HG03575 (cell line): ENCODE results near the gene TMTC2.
"Not testable (repeated sequence)": the region's sequence is repeated elsewhere in the genome, so short reads cannot be mapped to it uniquely, and the experiment has no call there.

Experiments
- ATAC-seq: cut with Tn5 transposase; IDR thresholded peaks from one replicate; pipeline ENCODE4 v1.9.1; 2021; ENCODE audit not compliant: unreplicated experiment, insufficient number of reproducible peaks, low FRiP score; ENCODE audit errors: extremely low read depth

TMTC2 gene

DNA sequence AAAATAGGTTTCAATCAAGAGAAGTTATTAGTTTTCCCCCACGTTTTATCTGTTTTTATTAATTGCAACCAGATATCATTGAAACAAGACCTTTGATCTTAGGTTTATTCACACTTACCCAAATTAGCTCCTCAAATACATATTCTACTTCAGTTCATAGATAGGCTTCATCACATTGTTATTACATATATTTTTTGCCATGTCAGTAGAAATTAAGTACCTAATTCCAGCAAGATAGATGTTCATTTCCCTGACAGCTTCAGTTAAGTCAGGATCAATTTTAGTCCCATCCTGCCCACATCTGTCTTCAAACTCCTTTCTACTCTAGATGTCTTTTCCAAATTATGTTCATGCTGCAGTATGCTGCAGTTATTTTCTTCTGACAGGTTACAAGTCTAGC lies 388.8 kb downstream of the TMTC2 start:
- no peak for ATAC-seq

- no peak for ATAC-seq
These were observed 390.3 kb downstream of the TMTC2 start for GRCh38 chr12:83077041-83077440.

DNA sequence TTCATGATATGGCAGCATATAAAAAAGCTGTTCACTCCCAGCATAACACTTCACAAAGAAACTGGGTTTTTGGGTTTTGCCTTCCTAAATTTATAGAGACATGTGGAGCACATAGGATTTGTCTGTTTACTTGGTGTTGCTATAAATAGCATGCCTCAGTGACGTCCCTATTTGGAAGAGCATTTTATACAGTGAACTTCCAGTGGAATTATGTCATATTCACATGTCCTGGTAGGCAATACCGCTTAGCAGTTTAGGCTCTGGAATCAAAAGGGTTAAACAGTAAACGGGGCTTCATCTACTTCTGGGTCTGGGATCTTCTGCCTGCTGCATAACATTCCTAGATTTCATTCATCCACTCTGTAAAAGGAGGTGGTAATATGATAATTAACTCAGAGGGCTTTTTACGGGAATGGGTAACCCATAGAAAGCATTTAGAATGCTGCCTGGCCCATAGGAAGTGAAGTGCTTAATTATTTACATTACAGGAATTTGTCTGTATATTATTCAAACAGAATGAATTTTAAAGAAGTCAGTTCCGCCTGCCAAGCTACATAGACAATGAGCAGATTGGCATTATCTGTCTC lies 396.1 kb downstream of the TMTC2 start:
- no peak for ATAC-seq

GRCh38 chr12:83083616-83084015 lies 396.9 kb downstream of the TMTC2 start:
- no peak for ATAC-seq

DNA sequence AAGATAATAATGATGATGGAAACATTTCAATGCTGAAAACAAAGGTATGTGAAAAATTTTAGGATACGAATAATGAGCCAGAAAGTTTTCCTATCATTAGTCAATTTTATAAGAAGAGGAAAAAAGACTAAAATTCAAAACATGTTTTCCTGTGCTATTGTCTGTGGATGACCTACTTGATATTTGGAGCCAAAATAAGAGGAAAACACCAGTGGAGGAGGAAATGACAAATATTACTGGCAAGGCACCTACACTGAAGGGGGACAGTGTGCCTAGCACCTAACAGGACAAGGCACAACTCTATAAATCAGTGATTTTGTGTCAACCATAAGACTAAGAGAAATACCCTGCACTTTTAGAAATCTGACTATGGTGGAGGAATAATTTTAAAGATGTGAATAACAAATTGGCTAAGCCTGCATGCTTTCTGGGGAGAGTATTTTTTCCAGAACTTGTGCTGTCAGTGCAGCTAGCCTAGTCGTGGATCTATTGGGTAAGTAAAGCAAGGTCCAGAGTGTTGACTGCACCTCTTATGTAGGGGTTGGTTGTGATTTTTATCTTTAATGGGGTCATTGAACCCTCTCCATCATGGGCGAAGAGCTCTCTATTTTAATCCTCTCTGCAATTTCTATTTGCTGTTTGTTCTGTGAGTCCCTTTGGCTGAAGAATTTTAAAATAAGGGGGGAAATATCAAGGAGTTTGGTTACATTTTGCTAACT lies 398.0 kb downstream of the TMTC2 start:
- ATAC-seq = no peak

GRCh38 chr12:83086023-83086422 lies 399.3 kb downstream of the TMTC2 start:
- no peak for ATAC-seq

DNA sequence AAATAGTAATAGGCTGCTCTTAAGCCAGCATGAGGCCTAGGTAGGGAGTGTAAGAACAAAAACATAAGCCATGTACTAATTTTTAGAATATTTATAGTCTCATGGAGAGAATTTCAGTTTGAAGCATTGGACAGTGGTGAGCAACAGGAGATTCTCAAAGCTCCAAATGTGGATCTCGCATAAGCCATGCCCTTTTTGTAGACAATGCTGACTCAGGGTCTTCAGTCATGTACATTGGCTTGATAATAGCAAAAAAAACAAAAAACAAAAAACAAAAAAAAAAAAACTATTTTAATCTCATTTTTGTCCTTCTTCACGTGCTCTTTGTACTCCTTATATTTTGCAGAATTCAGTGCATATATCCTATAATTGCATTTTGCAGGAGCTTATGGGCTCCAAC lies 402.9 kb downstream of the TMTC2 start:
- no peak for ATAC-seq

DNA sequence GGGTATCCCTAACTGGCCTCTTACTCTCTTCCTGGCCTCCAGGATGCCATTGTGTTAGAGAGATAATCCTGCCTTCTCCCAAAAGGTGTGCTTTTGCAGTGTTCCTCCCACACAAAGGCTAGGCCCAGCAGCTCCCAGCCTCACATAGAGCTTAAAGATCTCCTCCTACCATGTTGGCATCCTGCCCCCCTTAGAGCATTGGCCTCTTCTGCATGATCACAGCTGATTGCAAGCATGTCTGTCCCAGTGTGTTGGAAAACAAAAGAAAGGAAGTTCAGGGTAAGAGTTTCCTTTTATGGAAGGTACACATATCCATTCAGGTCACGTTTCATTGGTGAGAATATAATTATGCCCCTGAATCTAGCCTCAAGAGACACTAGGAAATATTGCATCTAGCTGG lies 405.4 kb downstream of the TMTC2 start:
- ATAC-seq = no peak

GRCh38 chr12:83092606-83093005 lies 405.9 kb downstream of the TMTC2 start:
- ATAC-seq = no peak

GRCh38 chr12:83093426-83093825 lies 406.7 kb downstream of the TMTC2 start:
- ATAC-seq = no peak

DNA sequence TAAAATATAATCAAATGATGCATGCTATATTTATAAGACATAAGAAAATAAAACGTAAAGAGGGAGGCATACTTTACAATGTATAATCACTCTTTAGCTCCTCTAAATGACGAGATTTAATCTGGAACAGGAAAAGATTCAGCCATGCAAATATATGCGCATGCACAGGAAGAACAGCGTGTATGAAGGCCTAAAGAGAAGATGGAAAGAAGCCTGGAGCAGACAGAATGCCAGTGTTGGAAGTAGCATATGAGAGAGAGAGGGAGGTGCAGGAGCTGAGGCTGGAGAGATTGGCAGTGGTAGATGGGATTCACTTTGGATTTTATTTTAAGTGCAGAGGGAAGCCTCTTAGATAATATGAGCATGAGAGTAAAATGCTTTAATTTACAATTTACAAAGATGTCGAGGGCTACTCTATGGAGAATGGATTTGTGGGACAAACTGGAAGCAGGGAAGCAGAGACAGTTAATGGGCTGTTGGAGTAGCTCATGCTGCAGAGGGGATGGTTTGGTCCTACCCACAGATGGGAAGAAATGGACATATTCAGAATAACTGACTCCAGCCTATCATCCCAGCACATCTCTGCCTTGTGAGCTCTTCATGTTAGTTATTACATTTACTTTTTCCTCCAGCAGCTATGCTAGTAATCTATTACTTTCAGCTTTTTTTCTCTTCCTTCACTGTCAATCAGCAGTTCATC lies 411.1 kb downstream of the TMTC2 start:
- ATAC-seq = no peak

- ATAC-seq = no peak
These were observed 412.7 kb downstream of the TMTC2 start for GRCh38 chr12:83099436-83099835.

DNA sequence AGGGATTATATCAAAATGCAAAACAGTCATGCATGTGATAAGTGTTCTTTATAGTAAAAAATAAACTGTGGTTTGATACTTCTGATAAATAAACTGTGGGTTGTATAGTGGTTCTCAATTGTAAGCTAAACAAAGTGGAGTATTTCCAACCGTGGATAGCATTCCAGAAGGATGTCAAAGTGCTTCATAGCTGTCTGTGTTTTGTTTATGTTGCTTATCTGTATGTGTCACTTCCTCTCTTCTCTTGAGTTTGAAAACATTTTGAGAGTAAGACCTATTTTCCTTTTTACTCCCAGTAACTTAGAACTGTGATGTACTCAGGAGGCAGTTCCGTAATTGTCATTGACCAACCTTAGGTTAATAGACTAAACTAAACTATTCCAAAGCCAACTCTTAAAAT lies 415.8 kb downstream of the TMTC2 start:
- ATAC-seq = no peak

- no peak for ATAC-seq
These were observed 420.2 kb downstream of the TMTC2 start for GRCh38 chr12:83106873-83107272.

DNA sequence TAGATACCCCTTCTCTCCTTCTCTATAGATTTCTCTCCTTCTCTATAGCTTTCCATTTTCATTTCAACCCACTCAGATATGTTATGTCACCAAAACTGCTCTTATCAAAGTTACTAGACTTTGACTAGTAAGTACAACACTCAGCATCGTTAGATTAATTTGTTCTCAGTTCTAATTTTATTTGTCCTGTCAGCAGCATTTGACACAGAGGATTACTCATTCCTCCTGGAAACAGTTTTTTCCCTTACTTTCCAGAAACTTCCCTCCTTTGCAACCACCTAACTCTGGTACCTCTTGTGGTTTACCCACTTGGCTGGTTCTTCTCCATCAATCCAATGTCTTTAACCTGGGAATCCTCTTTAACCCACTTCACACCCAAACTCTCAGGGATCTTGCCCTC lies 423.7 kb downstream of the TMTC2 start:
- no peak for ATAC-seq

- no peak for ATAC-seq
These were observed 427.2 kb downstream of the TMTC2 start for GRCh38 chr12:83113945-83114344.

- ATAC-seq = no peak
These were observed 428.3 kb downstream of the TMTC2 start for GRCh38 chr12:83114966-83115365.

- ATAC-seq = not testable (repeated sequence)
These were observed 431.2 kb downstream of the TMTC2 start for GRCh38 chr12:83117926-83118325.

GRCh38 chr12:83121897-83122622 lies 435.4 kb downstream of the TMTC2 start:
- no peak for ATAC-seq

DNA sequence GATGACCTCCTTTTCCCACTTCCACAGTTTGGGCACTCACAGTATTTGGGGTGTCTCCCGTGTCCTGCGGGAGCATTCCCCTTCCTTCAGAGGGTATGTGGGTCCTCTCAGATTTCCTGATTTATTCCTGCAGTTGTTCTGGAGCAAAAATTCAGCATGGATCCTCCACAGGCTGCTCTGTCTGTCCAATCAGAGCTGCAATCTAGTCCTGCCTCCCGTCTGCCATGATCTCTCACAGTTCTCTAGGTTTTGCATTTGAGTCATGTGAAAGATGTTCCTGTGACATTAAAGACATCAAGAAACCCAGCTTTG lies 435.9 kb downstream of the TMTC2 start:
- ATAC-seq = no peak
